ENCODE data around the gene CAMTA1. TPM values are rescaled to one million over a fixed set of nuclear protein-coding genes. Genes with fewer than 3 reads are reported as not detected.
A peak's percentile ranks its signal among the peaks of the same experiment; 100 is the strongest.

Gene CAMTA1
- total RNA-seq, 1 experiment from 2014 or later: 60.0 TPM

- H3K4me1 Mint-ChIP-seq (ENCODE audit: low read depth, unreplicated experiment): no peaks in the 10 kb centered on the region
- intact Hi-C loops (cut with micrococcal nuclease; ENCODE audit: unreplicated experiment): no loop called here
- TF ChIP-seq, protein P1, sequence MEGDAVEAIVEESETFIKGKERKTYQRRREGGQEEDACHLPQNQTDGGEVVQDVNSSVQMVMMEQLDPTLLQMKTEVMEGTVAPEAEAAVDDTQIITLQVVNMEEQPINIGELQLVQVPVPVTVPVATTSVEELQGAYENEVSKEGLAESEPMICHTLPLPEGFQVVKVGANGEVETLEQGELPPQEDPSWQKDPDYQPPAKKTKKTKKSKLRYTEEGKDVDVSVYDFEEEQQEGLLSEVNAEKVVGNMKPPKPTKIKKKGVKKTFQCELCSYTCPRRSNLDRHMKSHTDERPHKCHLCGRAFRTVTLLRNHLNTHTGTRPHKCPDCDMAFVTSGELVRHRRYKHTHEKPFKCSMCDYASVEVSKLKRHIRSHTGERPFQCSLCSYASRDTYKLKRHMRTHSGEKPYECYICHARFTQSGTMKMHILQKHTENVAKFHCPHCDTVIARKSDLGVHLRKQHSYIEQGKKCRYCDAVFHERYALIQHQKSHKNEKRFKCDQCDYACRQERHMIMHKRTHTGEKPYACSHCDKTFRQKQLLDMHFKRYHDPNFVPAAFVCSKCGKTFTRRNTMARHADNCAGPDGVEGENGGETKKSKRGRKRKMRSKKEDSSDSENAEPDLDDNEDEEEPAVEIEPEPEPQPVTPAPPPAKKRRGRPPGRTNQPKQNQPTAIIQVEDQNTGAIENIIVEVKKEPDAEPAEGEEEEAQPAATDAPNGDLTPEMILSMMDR (IDR thresholded peaks at IDR 0.05; ENCODE audit: insufficient read depth in 1 of 2, low read depth in 1 of 2, low read length in 1 of 2, severe bottlenecking in 1 of 2, unreplicated experiment in 1 of 2): no peak
- DNase-seq: peak in 1 of 2 experiments; percentile 8
- H3K4me3 ChIP-seq (ENCODE audit: low read depth, low read length): no peak overlapping the region
- BruUV-seq (replicated peaks): no TSS peak
- no peaks in the 10 kb centered on the region for H3K9me3 ChIP-seq
- no peaks in the 10 kb centered on the region for H3K36me3 ChIP-seq (ENCODE audit: control insufficient read depth, insufficient read depth, low read length)
- H3K4me1 ChIP-seq: no peaks in the 10 kb centered on the region
- H3K9me3 Mint-ChIP-seq (ENCODE audit: unreplicated experiment): peaks cover 9% of the 10 kb centered on the region
- H3K36me3 Mint-ChIP-seq (ENCODE audit: insufficient read depth, unreplicated experiment): no peaks in the 10 kb centered on the region
- POLR2A ChIA-PET: no interaction called here
- CTCF ChIA-PET: no interaction called here
- H3K27me3 ChIP-seq (replicated peaks; ENCODE audit: control insufficient read depth, insufficient read depth, low read length): no peaks in the 10 kb centered on the region
- peaks cover 7% of the 10 kb centered on the region for H3K27me3 Mint-ChIP-seq (ENCODE audit: insufficient read depth, unreplicated experiment)
- H3K4me3 Mint-ChIP-seq (ENCODE audit: unreplicated experiment): no peak overlapping the region
- no peak overlapping the region for H3K27ac Mint-ChIP-seq (ENCODE audit: unreplicated experiment)
Observed at GRCh38 chr1:7420470-7421100, 635.3 kb downstream of the CAMTA1 start.

- no peak overlapping the region for H3K4me3 ChIP-seq (ENCODE audit: low read depth, low read length)
- POLR2A ChIA-PET: no interaction called here
- Mint-ChIP-seq H3K36me3 (ENCODE audit: insufficient read depth, unreplicated experiment) (no peaks in the 10 kb centered on the region), H3K27me3 (ENCODE audit: insufficient read depth, unreplicated experiment) (peaks cover 4% of the 10 kb centered on the region), H3K9me3 (ENCODE audit: unreplicated experiment) (peaks cover 2% of the 10 kb centered on the region), H3K4me1 (ENCODE audit: low read depth, unreplicated experiment) (no peaks in the 10 kb centered on the region), H3K27ac (ENCODE audit: unreplicated experiment) (no peak overlapping the region), H3K4me3 (ENCODE audit: unreplicated experiment) (no peak overlapping the region)
- DNase-seq: no peak
- intact Hi-C loops (cut with micrococcal nuclease; ENCODE audit: unreplicated experiment): no loop called here
- H3K36me3 ChIP-seq (ENCODE audit: control insufficient read depth, insufficient read depth, low read length): no peaks in the 10 kb centered on the region
- no TSS peak for BruUV-seq (replicated peaks)
- TF ChIP-seq, protein P1 (IDR thresholded peaks at IDR 0.05; ENCODE audit: insufficient read depth in 1 of 2, low read depth in 1 of 2, low read length in 1 of 2, severe bottlenecking in 1 of 2, unreplicated experiment in 1 of 2): no peak
- no peaks in the 10 kb centered on the region for H3K4me1 ChIP-seq
- no peaks in the 10 kb centered on the region for H3K9me3 ChIP-seq
- H3K27me3 ChIP-seq (replicated peaks; ENCODE audit: control insufficient read depth, insufficient read depth, low read length): no peaks in the 10 kb centered on the region
- CTCF ChIA-PET: no interaction called here
Observed at GRCh38 chr1:7421471-7422075, 636.3 kb downstream of the CAMTA1 start.

- Histone ChIP-seq H3K4me3 (ENCODE audit: low read depth, low read length) (no peak overlapping the region), H3K36me3 (ENCODE audit: control insufficient read depth, insufficient read depth, low read length) (no peaks in the 10 kb centered on the region), H3K4me1 (no peaks in the 10 kb centered on the region), H3K27me3 (replicated peaks; ENCODE audit: control insufficient read depth, insufficient read depth, low read length) (no peaks in the 10 kb centered on the region), H3K9me3 (no peaks in the 10 kb centered on the region)
- POLR2A ChIA-PET: no interaction called here
- H3K27ac Mint-ChIP-seq (ENCODE audit: unreplicated experiment): no peak overlapping the region
- TF ChIP-seq, protein P1 (IDR thresholded peaks at IDR 0.05; ENCODE audit: insufficient read depth in 1 of 2, low read depth in 1 of 2, low read length in 1 of 2, severe bottlenecking in 1 of 2, unreplicated experiment in 1 of 2): no peak
- CTCF ChIA-PET: no interaction called here
- no peaks in the 10 kb centered on the region for H3K4me1 Mint-ChIP-seq (ENCODE audit: low read depth, unreplicated experiment)
- intact Hi-C loops (cut with micrococcal nuclease; ENCODE audit: unreplicated experiment): no loop called here
- peak in 1 of 2 experiments; percentile 9 for DNase-seq
- H3K9me3 Mint-ChIP-seq (ENCODE audit: unreplicated experiment): no peaks in the 10 kb centered on the region
- H3K4me3 Mint-ChIP-seq (ENCODE audit: unreplicated experiment): no peak overlapping the region
- BruUV-seq (replicated peaks): no TSS peak
- no peaks in the 10 kb centered on the region for H3K36me3 Mint-ChIP-seq (ENCODE audit: insufficient read depth, unreplicated experiment)
- H3K27me3 Mint-ChIP-seq (ENCODE audit: insufficient read depth, unreplicated experiment): peaks cover 4% of the 10 kb centered on the region
Observed at GRCh38 chr1:7422081-7422480, 636.8 kb downstream of the CAMTA1 start.
